Measurements from ENCODE around the gene PDE11A. TPM values are rescaled to one million over a fixed set of nuclear protein-coding genes. Genes with fewer than 3 reads are reported as not detected.
"Not testable (repeated sequence)": the region's sequence is repeated elsewhere in the genome, so short reads cannot be mapped to it uniquely, and the experiment has no call there.

The PDE11A gene
- total RNA-seq, 2 donors from 2014 or later, result 1.8 to 1.9 TPM

- intact Hi-C loops (cut with DNase I, micrococcal nuclease), result no loop called here
- no peak for DNase-seq
- no peak for ATAC-seq
Measured at GRCh38 chr2:177868806-177869205, 203.8 kb downstream of the PDE11A start.

- no peak for ATAC-seq
- DNase-seq, result no peak
- intact Hi-C loops (cut with DNase I, micrococcal nuclease), result no loop called here
Measured at GRCh38 chr2:177857538-177857937, 215.0 kb downstream of the PDE11A start.

GRCh38 chr2:177852389-177852788 lies 220.2 kb downstream of the PDE11A start:
- intact Hi-C loops (cut with DNase I, micrococcal nuclease), result no loop called here
- no peak for DNase-seq
- no peak for ATAC-seq

GRCh38 chr2:177843188-177843587 lies 229.4 kb downstream of the PDE11A start:
- peak; percentile 85 for ATAC-seq
- intact Hi-C loops (cut with DNase I, micrococcal nuclease), result no loop called here

GRCh38 chr2:177842243-177842642 lies 230.3 kb downstream of the PDE11A start:
- ATAC-seq (peak; percentile 83), DNase-seq (no peak)
- intact Hi-C loops (cut with DNase I, micrococcal nuclease), result no loop called here

More at GRCh38 chr2:177843188-177843587, 229.4 kb downstream of the PDE11A start:
- DNase-seq, result no peak

GRCh38 chr2:177835418-177836204 lies 237.0 kb downstream of the PDE11A start:
- ATAC-seq; DNase-seq; intact Hi-C loops (cut with DNase I, micrococcal nuclease): not testable (repeated sequence)

- peak in 1 of 2 donors; percentile 24 for DNase-seq
- ATAC-seq, result peak; percentile 79
- intact Hi-C loops (cut with DNase I, micrococcal nuclease), result no loop called here
Measured at GRCh38 chr2:177832611-177833433, 239.8 kb downstream of the PDE11A start.

- intact Hi-C loops (cut with DNase I, micrococcal nuclease), result no loop called here
- ATAC-seq (no peak), DNase-seq (no peak)
Measured at GRCh38 chr2:177830881-177831386, 241.6 kb downstream of the PDE11A start.

GRCh38 chr2:177828557-177828956 lies 244.0 kb downstream of the PDE11A start:
- intact Hi-C loops (cut with DNase I, micrococcal nuclease), result no loop called here
- DNase-seq (no peak), ATAC-seq (no peak)

GRCh38 chr2:177826897-177827296 lies 245.7 kb downstream of the PDE11A start:
- DNase-seq (no peak), ATAC-seq (no peak)
- intact Hi-C loops (cut with DNase I, micrococcal nuclease), result no loop called here

- no peak for DNase-seq
- ATAC-seq, result no peak
- intact Hi-C loops (cut with DNase I, micrococcal nuclease), result no loop called here
Measured at GRCh38 chr2:177822941-177823340, 249.6 kb downstream of the PDE11A start.

GRCh38 chr2:177818412-177818811 lies 254.2 kb downstream of the PDE11A start:
- intact Hi-C loops (cut with DNase I, micrococcal nuclease), result no loop called here
- ATAC-seq (peak; percentile 46), DNase-seq (no peak)

- ATAC-seq, result no peak
- DNase-seq, result no peak
- intact Hi-C loops (cut with DNase I, micrococcal nuclease), result no loop called here
Measured at GRCh38 chr2:177817300-177817699, 255.3 kb downstream of the PDE11A start.

- DNase-seq (no peak), ATAC-seq (no peak)
- intact Hi-C loops (cut with DNase I, micrococcal nuclease), result no loop called here
Measured at GRCh38 chr2:177816766-177817165, 255.8 kb downstream of the PDE11A start.

GRCh38 chr2:177812713-177813396 lies 259.7 kb downstream of the PDE11A start:
- DNase-seq (no peak), ATAC-seq (no peak)
- intact Hi-C loops (cut with DNase I, micrococcal nuclease), result no loop called here

- no peak for ATAC-seq
- intact Hi-C loops (cut with DNase I, micrococcal nuclease), result no loop called here
Measured at GRCh38 chr2:177810906-177811305, 261.7 kb downstream of the PDE11A start.

GRCh38 chr2:177808984-177809809 lies 263.4 kb downstream of the PDE11A start:
- no peak for ATAC-seq
- intact Hi-C loops (cut with DNase I, micrococcal nuclease), result no loop called here
- no peak for DNase-seq

More at GRCh38 chr2:177810906-177811305, 261.7 kb downstream of the PDE11A start:
- no peak for DNase-seq

GRCh38 chr2:177806025-177806424 lies 266.6 kb downstream of the PDE11A start:
- ATAC-seq (no peak), DNase-seq (no peak)
- intact Hi-C loops (cut with DNase I, micrococcal nuclease), result no loop called here
